GM19468 (cell line): ENCODE data around the gene CBX8.

Experiments used
- ATAC-seq: cut with Tn5 transposase; IDR thresholded peaks from one replicate; pipeline ENCODE4 v1.9.1; 2021; ENCODE audit warnings: mild to moderate bottlenecking, moderate library complexity, moderate number of reproducible peaks; ENCODE audit not compliant: unreplicated experiment; ENCODE audit errors: extremely low read depth

The CBX8 gene

DNA sequence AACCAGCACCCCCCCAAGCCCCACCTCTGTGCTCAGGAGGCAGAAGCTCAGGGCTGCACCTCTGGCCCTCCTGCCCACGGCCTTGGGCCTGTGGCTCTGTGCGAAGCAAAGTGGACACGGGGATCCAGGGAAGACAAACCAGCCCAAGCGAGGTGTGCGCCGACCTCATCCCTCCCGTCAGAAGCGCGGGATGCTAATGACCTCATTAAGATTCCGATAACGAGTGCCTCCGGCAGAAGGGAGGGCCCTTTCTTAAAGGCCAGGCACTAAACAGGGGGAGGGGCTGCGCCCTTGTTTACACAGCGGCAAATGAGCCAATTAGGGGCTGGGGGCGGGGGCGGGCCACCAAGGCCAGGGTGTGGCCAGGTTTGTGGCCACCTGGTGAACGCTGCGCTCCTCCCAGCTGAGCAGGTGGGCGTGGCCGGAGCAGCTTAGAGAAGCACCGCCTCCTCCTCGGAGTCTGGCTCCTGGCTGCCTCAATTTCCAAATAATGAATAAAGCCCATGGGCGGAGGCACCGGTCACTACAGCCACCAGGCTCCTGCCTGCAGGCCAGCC lies 39.2 kb upstream of the CBX8 start:
- ATAC-seq = no peak

GRCh38 chr17:79835470-79835899 lies 38.6 kb upstream of the CBX8 start:
- ATAC-seq = no peak

DNA sequence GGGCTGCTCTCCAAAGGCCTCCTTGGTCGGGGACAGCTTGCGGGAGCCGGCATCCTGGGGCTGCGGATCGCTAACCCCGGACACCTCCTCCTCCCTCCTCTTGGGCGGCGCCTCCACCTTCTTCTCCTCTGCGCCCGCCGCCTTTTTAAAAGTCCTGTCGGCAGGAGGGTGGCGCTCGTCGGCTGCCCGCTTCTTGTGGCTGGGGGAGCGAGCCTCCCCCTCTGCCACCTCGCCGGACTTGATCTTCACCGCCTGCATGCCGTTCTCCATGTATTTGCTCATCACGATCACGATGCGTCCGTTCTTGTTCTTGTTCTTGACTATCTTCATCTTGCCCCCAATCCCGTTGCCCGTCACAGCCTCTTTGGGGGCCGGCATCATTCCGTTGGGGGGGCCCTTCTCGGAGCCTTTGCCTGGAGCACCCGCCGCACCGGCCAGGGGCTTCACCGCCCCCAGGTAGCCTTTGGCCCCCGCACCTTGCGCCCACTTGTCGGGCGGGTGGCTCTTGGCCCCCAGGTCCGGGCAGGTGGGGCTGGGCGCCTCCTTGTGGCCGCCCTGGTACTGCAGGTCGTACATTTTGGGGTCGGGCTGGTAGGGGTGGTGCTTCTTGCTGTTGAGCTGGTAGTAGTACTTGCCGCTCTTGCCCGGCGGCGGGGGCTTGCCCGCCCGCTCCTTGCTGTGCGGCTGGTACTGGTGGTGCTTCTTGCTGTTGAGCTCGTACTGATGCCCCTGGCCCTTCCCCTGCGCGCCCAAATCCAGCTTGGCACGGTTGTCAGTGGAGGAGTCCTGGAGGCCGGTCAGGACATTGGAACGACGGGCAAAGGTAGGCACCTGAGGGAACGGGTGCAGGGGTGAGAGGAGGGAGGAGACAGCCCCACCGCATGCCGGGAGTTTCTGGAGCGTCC lies 37.9 kb upstream of the CBX8 start:
- no peak for ATAC-seq

DNA sequence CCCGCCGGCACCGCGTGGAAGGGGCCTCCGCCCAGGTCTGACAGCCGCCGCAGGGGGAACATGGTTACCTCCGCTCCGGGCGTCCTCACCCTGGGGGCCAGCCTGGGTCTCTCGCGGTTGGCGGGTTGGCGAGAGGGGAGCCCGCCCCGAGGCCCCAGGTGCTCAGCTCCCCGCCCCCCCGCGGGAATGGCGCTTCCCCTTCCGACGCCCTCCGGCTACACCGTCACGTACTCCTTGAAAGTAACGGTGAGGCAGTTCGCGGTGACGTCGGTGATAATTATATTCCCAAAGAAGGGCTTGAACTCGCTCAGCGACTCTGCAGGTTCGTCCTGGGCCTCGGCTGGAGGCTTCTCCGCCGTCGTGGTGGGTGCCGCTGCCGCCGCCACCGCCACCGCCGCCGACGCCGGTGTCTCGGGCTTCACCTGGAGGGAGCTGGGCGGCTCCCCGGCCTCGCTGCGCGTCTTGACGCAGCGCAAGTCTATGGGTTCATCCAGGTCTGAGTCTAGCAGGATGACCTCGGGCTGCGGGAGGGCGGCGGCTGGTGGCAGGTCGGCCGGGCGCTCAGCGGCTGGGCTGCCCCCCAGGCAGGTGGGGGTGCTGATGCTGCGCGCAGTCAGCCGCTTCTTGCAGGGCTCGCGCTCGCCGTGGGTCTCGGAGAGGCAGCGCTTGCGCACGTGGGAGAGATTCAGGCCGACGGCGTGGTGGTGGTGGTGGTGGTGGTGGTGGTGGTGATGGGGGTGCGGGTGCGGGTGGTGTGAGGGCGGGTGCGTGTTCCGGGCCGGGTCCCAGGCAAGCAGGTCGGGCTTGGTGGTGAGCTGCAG lies 37.1 kb upstream of the CBX8 start:
- ATAC-seq = no peak

- no peak for ATAC-seq
Observed at GRCh38 chr17:79833110-79833450, 36.2 kb upstream of the CBX8 start.

DNA sequence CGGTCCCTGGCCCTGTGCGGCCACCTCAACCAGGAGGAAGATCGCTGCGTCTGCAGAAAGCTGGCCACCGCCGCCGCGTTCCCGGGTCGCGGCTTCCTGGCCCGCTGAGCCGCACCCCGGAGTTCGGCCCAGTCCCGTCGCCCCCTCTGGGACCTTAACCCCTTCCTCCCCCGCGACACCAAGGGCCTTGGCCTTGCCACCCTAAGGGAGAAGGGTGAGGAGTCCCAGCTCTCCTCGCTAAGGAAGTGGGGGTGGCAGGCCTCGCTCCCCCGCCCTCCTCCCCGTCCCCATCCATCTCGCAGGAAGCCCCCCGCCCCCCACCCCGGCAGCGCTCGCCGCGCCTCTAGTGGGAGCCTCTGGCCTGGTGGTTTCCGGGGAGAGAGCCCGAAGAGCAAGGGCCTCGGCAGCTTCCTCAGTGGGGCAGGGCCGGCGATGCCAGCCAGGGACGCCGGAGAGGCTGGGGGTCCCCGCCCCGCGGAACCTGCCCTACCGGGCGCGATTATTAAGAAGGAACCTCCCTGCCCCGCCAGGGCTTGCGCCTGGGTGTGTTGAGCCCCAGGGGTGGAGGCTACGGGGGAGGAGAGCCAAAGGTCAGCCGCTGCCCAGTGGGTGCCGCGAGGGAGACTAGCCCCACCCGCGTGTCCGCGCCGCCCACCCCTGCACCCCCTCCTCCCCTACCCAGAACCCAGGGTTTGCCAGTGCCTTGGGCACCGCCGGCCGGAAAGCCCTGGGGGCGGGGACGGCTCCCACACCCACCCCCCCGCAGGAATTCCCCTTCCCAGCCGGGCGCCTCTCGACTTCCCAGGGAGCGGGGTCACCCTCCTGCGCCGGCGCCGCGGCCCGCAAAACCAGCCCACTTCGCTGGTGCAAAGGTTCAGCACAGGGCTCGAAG lies 35.6 kb upstream of the CBX8 start:
- no peak for ATAC-seq

GRCh38 chr17:79831265-79832217 lies 34.7 kb upstream of the CBX8 start:
- no peak for ATAC-seq

DNA sequence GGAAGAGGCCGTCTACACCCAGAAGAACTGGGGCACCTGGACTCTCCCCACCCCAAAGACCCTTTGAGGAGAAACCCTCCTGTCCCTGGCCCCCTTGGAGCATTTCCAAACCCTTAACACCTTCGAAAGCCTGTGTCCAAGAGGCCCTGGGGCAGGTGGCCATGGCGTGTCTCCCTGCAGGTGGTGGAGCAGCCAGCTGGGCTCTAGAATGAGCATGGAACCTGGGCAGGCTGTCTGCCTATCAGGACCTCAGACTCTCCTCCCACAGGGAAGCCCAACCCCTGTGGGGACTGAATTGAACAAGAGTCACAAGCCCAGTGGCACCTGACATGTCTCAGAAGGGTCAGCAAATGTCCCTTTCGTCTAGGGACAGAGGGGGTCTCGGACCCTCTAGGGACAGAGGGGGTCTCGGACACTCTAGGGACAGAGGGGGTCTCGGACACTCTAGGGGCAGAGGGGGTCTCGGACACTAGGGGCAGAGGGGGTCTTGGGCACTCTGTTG lies 33.9 kb upstream of the CBX8 start:
- ATAC-seq = no peak

DNA sequence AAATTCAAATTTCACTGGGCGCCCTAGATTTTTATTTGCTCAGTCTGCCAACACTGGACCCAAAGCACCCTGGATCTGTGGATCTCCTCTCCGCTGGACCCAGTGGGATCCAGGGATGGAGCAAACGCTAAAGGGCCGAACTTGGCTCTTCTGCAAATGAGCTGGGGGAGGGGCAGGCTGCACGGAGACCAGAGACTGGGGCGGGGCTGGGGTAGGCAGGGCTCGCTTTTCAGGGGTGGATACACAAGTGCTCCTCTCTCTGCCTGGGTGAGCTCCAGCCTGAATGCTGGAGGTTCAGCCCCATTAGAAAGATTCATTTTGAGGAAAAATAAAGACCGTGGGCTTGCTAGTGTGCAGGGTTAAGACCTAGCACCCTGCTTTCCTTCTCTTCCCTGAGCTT lies 33.4 kb upstream of the CBX8 start:
- no peak for ATAC-seq

- no peak for ATAC-seq
Observed at GRCh38 chr17:79829457-79829856, 32.6 kb upstream of the CBX8 start.

GRCh38 chr17:79829004-79829403 lies 32.1 kb upstream of the CBX8 start:
- no peak for ATAC-seq

- ATAC-seq = no peak
Observed at GRCh38 chr17:79826841-79827578, 30.1 kb upstream of the CBX8 start.

GRCh38 chr17:79826204-79826680 lies 29.4 kb upstream of the CBX8 start:
- ATAC-seq = no peak

- ATAC-seq = no peak
Observed at GRCh38 chr17:79825580-79825921, 28.7 kb upstream of the CBX8 start.

GRCh38 chr17:79824893-79825579 lies 28.2 kb upstream of the CBX8 start:
- no peak for ATAC-seq

GRCh38 chr17:79824234-79824633 lies 27.4 kb upstream of the CBX8 start:
- no peak for ATAC-seq

DNA sequence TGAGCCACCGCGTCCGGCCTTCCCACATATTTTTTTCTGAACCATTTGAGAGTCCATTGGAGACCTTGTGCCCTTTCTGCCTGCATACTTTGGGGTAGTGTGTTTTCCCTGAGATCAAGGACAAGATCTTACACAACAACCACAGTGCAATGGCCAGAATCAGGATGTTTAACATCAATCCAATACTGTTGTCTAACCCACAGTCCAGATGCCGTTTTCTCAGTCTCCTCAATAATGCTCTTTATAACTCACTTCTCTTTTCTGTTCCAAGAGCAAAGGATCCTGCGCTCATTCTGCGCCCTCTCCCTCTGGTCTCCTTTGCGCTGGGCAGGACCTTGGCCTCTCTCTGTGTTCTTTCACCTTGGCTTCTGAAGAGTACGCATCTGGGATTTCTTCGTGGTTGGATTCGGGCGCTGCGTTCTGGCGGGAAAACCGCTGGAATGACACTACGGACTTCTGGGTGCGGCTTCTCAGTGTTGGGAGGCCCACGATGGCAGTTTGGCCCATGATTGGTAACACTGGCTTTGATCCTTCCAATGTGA lies 25.8 kb upstream of the CBX8 start:
- no peak for ATAC-seq
